ENCODE data around the gene IL1RAPL2. TPM values are rescaled to one million over a fixed set of nuclear protein-coding genes. Genes with fewer than 3 reads are reported as not detected.

Gene IL1RAPL2
- total RNA-seq, 1 donor from 2014 or later, result not detected

GRCh38 chrX:105328773-105329172 lies 762.8 kb downstream of the IL1RAPL2 start:
- H3K4me3 ChIP-seq, result no peak overlapping the region
- H3K9me3 ChIP-seq (replicated peaks), result no peaks in the 10 kb centered on the region
- TF ChIP-seq CTCF (IDR thresholded peaks at IDR 0.05; ENCODE audit: borderline replicate concordance), result no peak
- intact Hi-C loops (cut with micrococcal nuclease), result no loop called here
- H3K4me1 ChIP-seq, result no peaks in the 10 kb centered on the region
- H3K27ac ChIP-seq (replicated peaks), result no peak overlapping the region
- H3K36me3 ChIP-seq, result no peaks in the 10 kb centered on the region
- DNase-seq, result no peak
- H3K27me3 ChIP-seq (ENCODE audit: low read depth), result no peaks in the 10 kb centered on the region

GRCh38 chrX:105331244-105331643 lies 765.2 kb downstream of the IL1RAPL2 start:
- no peak for TF ChIP-seq CTCF (IDR thresholded peaks at IDR 0.05; ENCODE audit: borderline replicate concordance)
- Histone ChIP-seq H3K27me3 (ENCODE audit: low read depth) (no peaks in the 10 kb centered on the region), H3K36me3 (no peaks in the 10 kb centered on the region), H3K4me1 (no peaks in the 10 kb centered on the region), H3K4me3 (no peak overlapping the region), H3K27ac (replicated peaks) (no peak overlapping the region), H3K9me3 (replicated peaks) (no peaks in the 10 kb centered on the region)
- no peak for DNase-seq
- intact Hi-C loops (cut with micrococcal nuclease), result no loop called here

- Histone ChIP-seq H3K4me3 (no peak overlapping the region), H3K27ac (replicated peaks) (no peak overlapping the region), H3K27me3 (ENCODE audit: low read depth) (no peaks in the 10 kb centered on the region), H3K36me3 (no peaks in the 10 kb centered on the region), H3K9me3 (replicated peaks) (no peaks in the 10 kb centered on the region), H3K4me1 (no peaks in the 10 kb centered on the region)
- no peak for TF ChIP-seq CTCF (IDR thresholded peaks at IDR 0.05; ENCODE audit: borderline replicate concordance)
- intact Hi-C loops (cut with micrococcal nuclease), result no loop called here
- DNase-seq, result no peak
These were observed 781.4 kb downstream of the IL1RAPL2 start for GRCh38 chrX:105347373-105347772.

GRCh38 chrX:105349476-105349875 lies 783.5 kb downstream of the IL1RAPL2 start:
- no peaks in the 10 kb centered on the region for H3K9me3 ChIP-seq (replicated peaks)
- H3K4me1 ChIP-seq, result no peaks in the 10 kb centered on the region
- intact Hi-C loops (cut with micrococcal nuclease), result no loop called here
- no peak overlapping the region for H3K4me3 ChIP-seq
- H3K36me3 ChIP-seq, result no peaks in the 10 kb centered on the region
- H3K27ac ChIP-seq (replicated peaks), result no peak overlapping the region
- TF ChIP-seq CTCF (IDR thresholded peaks at IDR 0.05; ENCODE audit: borderline replicate concordance), result no peak
- no peaks in the 10 kb centered on the region for H3K27me3 ChIP-seq (ENCODE audit: low read depth)
- DNase-seq, result no peak

GRCh38 chrX:105375816-105376215 lies 809.8 kb downstream of the IL1RAPL2 start:
- no peak for TF ChIP-seq CTCF (IDR thresholded peaks at IDR 0.05; ENCODE audit: borderline replicate concordance)

GRCh38 chrX:105424729-105425128 lies 858.7 kb downstream of the IL1RAPL2 start:
- Histone ChIP-seq H3K27ac (replicated peaks) (no peak overlapping the region), H3K36me3 (no peaks in the 10 kb centered on the region), H3K4me3 (no peak overlapping the region), H3K27me3 (ENCODE audit: low read depth) (no peaks in the 10 kb centered on the region), H3K4me1 (no peaks in the 10 kb centered on the region), H3K9me3 (replicated peaks) (no peaks in the 10 kb centered on the region)
- TF ChIP-seq CTCF (IDR thresholded peaks at IDR 0.05; ENCODE audit: borderline replicate concordance), result no peak
- intact Hi-C loops (cut with micrococcal nuclease), result no loop called here
- no peak for DNase-seq

More at GRCh38 chrX:105375816-105376215, 809.8 kb downstream of the IL1RAPL2 start:
- intact Hi-C loops (cut with micrococcal nuclease), result no loop called here
- H3K4me3 ChIP-seq, result no peak overlapping the region
- H3K27ac ChIP-seq (replicated peaks), result no peak overlapping the region
- peaks cover 2% of the 10 kb centered on the region for H3K9me3 ChIP-seq (replicated peaks)
- H3K27me3 ChIP-seq (ENCODE audit: low read depth), result no peaks in the 10 kb centered on the region
- DNase-seq, result no peak
- no peaks in the 10 kb centered on the region for H3K36me3 ChIP-seq
- H3K4me1 ChIP-seq, result no peaks in the 10 kb centered on the region

Measured in left ventricle myocardium inferior (tissue), 1 donor.